ENCODE measurements around the gene SNRPF. TPM values are rescaled to one million over a fixed set of nuclear protein-coding genes. Genes with fewer than 3 reads are reported as not detected.
A peak's percentile ranks its signal among the peaks of the same experiment; 100 is the strongest.

SNRPF gene
- total and polyA plus RNA-seq, 3 donors from 2014 or later, result 10.3 to 30.6 (median 11.6) TPM

GRCh38 chr12:95857156-95857555 lies 1.6 kb upstream of the SNRPF start:
- intact Hi-C loops (cut with DNase I; ENCODE audit: low total_unique reads), result no loop called here
- TF ChIP-seq POLR2A (IDR thresholded peaks at IDR 0.05), result no peak
- TF ChIP-seq, protein P1, sequence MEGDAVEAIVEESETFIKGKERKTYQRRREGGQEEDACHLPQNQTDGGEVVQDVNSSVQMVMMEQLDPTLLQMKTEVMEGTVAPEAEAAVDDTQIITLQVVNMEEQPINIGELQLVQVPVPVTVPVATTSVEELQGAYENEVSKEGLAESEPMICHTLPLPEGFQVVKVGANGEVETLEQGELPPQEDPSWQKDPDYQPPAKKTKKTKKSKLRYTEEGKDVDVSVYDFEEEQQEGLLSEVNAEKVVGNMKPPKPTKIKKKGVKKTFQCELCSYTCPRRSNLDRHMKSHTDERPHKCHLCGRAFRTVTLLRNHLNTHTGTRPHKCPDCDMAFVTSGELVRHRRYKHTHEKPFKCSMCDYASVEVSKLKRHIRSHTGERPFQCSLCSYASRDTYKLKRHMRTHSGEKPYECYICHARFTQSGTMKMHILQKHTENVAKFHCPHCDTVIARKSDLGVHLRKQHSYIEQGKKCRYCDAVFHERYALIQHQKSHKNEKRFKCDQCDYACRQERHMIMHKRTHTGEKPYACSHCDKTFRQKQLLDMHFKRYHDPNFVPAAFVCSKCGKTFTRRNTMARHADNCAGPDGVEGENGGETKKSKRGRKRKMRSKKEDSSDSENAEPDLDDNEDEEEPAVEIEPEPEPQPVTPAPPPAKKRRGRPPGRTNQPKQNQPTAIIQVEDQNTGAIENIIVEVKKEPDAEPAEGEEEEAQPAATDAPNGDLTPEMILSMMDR (IDR thresholded peaks at IDR 0.05), result no peak
- peak overlapping the region; percentile 80 to 82 for H3K4me3 ChIP-seq
- H3K27me3 ChIP-seq, result no peaks in the 10 kb centered on the region
- peaks cover 5% of the 10 kb centered on the region for H3K4me1 ChIP-seq
- no peaks in the 10 kb centered on the region for H3K36me3 ChIP-seq (ENCODE audit: low read depth, missing control alignments)
- DNase-seq, result no peak
- H3K27ac ChIP-seq, result no peak overlapping the region
- H3K9me3 ChIP-seq, result no peaks in the 10 kb centered on the region
- 80 to 81% methylated on average over 7 of the region's 7 CpGs for WGBS, 2 donors

- Histone ChIP-seq H3K9me3 (no peaks in the 10 kb centered on the region), H3K4me3 (peak overlapping the region; percentile 80 to 82), H3K4me1 (peaks cover 5% of the 10 kb centered on the region), H3K36me3 (ENCODE audit: low read depth, missing control alignments) (no peaks in the 10 kb centered on the region), H3K27me3 (no peaks in the 10 kb centered on the region), H3K27ac (no peak overlapping the region)
- WGBS, 2 donors, result 37 to 38% methylated on average over 18 of the region's 18 CpGs
- peak; percentile 21 for DNase-seq
- intact Hi-C loops (cut with DNase I; ENCODE audit: low total_unique reads), result no loop called here
- TF ChIP-seq POLR2A (IDR thresholded peaks at IDR 0.05), result no peak
- TF ChIP-seq, protein P1 (IDR thresholded peaks at IDR 0.05), result no peak
These were observed 953 bp upstream of the SNRPF start for GRCh38 chr12:95857799-95858198.

- peaks cover 5% of the 10 kb centered on the region for H3K4me1 ChIP-seq
- H3K27ac ChIP-seq, result peak overlapping the region; percentile 41 to 81
- H3K9me3 ChIP-seq, result no peaks in the 10 kb centered on the region
- H3K36me3 ChIP-seq (ENCODE audit: low read depth, missing control alignments), result no peaks in the 10 kb centered on the region
- intact Hi-C loops (cut with DNase I; ENCODE audit: low total_unique reads), result no loop called here
- TF ChIP-seq POLR2A (IDR thresholded peaks at IDR 0.05), result no peak
- TF ChIP-seq, protein P1 (IDR thresholded peaks at IDR 0.05), result no peak
- H3K4me3 ChIP-seq, result peak overlapping the region; percentile 80 to 82
- 1 to 2% methylated on average over 13 of the region's 13 CpGs for WGBS, 2 donors
- H3K27me3 ChIP-seq, result no peaks in the 10 kb centered on the region
- DNase-seq, result no peak
These were observed 628 bp downstream of the SNRPF start for GRCh38 chr12:95859344-95859816.

DNA sequence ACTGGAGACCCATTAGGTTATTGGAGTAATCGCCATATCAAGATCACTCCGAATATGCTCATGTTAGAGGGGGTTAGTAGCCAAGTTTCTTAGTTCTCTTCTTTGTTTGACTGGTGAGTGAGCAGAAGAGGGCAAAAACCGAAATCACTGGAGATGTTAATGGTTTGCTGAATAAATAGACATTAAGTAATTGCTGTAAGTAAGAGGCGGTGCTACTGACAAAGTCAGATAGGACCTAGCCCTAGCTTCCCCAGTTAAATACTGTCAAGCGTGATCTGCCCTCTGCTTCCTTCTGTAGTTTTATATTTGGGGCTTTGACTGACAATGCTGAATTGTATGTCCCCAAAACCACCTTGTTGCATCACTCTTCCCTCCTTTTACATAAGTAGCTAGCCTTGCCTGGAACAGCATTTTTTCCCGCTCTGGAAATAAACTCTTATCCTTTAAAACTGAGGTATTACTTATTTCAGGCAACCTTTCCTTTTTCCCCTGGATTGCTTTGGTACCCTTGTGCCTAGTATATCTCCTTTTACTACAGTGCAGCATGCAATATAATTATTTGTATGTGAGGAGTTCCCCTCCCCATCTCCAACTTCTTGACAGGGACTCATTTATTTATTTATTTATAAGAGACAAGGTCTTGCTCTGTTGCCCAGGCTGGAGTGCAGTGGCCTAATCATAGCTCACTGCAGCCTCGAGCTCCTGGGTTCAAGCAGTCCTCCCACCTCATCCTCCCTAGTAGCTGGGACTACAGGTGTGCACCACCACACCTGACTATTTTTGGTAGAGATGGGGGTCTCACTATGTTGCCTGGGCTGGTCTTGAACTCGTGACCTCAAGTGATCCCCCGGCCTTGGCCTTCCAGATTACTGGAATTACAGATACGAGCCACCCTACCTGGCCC lies 1.4 kb downstream of the SNRPF start:
- no peak for DNase-seq
- H3K9me3 ChIP-seq, result no peaks in the 10 kb centered on the region
- H3K36me3 ChIP-seq (ENCODE audit: low read depth, missing control alignments), result no peaks in the 10 kb centered on the region
- TF ChIP-seq, protein P1 (IDR thresholded peaks at IDR 0.05), result no peak
- no peak for TF ChIP-seq POLR2A (IDR thresholded peaks at IDR 0.05)
- peak overlapping the region; percentile 80 to 82 for H3K4me3 ChIP-seq
- peaks cover 5% of the 10 kb centered on the region for H3K4me1 ChIP-seq
- H3K27ac ChIP-seq, result no peak overlapping the region
- WGBS, 2 donors, result 58% methylated on average over 10 of the region's 10 CpGs
- H3K27me3 ChIP-seq, result no peaks in the 10 kb centered on the region
- intact Hi-C loops (cut with DNase I; ENCODE audit: low total_unique reads), result no loop called here

Data from testis (tissue), 3 donors.